Keratinocyte (primary cell): ENCODE measurements around the gene CACNA1B. TPM values are rescaled to one million over a fixed set of nuclear protein-coding genes. Genes with fewer than 3 reads are reported as not detected.

Experiments used
- DNase-seq: peaks from one replicate; pipeline ENCODE4 v3.0.0-alpha.2; 2011; ENCODE audit warnings: low read depth, missing footprints, low spot score
- FAIRE-seq: peaks from 2 replicates; lab custom pipeline; 2011; peaks lifted over from hg19 to GRCh38; lab: Jason Lieb, UNC
- H2AFZ ChIP-seq: 2 replicates; pipeline ENCODE4 v1.6.0; 2012; ENCODE audit warnings: low read length, control low read depth, inconsistent platforms; ENCODE audit not compliant: control insufficient read depth
- H3K27ac ChIP-seq: 2 replicates; pipeline ENCODE4 v1.5.1; 2011; ENCODE audit warnings: low read length; ENCODE audit not compliant: control insufficient read depth, insufficient read depth
- H3K27me3 ChIP-seq: 3 replicates; pipeline ENCODE4 v1.6.0; 2011; ENCODE audit warnings: low read length; ENCODE audit not compliant: control insufficient read depth, insufficient read depth; ENCODE audit errors: extremely low read depth
- H3K36me3 ChIP-seq, 2 experiments: 2 replicates in 1 of 2; 3 replicates in 1 of 2; pipeline ENCODE4 v1.5.1; 2011; ENCODE audit warnings: low read length in 2 of 2, mild to moderate bottlenecking in 1 of 2; ENCODE audit not compliant: control insufficient read depth in 2 of 2, insufficient read depth in 2 of 2; ENCODE audit errors: extremely low read depth in 1 of 2
- H3K4me1 ChIP-seq: 3 replicates; pipeline ENCODE4 v1.5.1; 2011; ENCODE audit warnings: low read length; ENCODE audit not compliant: control insufficient read depth, insufficient read depth; ENCODE audit errors: extremely low read depth
- H3K4me2 ChIP-seq: 3 replicates; pipeline ENCODE4 v1.6.0; 2011; ENCODE audit warnings: low read depth, low read length; ENCODE audit not compliant: control insufficient read depth, insufficient read depth; ENCODE audit errors: extremely low read depth
- H3K4me3 ChIP-seq, 3 experiments: fragments of 200-600 bp in 1 of 3; sonication (generic) in 1 of 3; 2 replicates in 2 of 3; 3 replicates in 1 of 3; pipeline ENCODE4 v1.5.1; 2011 to 2016; ENCODE audit warnings: low read length in 3 of 3, mild to moderate bottlenecking in 3 of 3, control low read depth in 2 of 3, inconsistent platforms in 1 of 3, low read depth in 1 of 3, mixed read lengths in 1 of 3, mixed run types in 1 of 3, moderate library complexity in 1 of 3; ENCODE audit not compliant: control insufficient read depth in 2 of 3, insufficient read depth in 2 of 3; ENCODE audit errors: extremely low read depth in 1 of 3
- H3K79me2 ChIP-seq: 2 replicates; pipeline ENCODE4 v1.6.0; 2012; ENCODE audit warnings: low read length; ENCODE audit not compliant: control insufficient read depth, insufficient read depth
- H3K9ac ChIP-seq: 3 replicates; pipeline ENCODE4 v1.6.0; 2011; ENCODE audit warnings: low read length; ENCODE audit not compliant: control insufficient read depth, insufficient read depth; ENCODE audit errors: extremely low read depth
- H3K9me1 ChIP-seq: 3 replicates; pipeline ENCODE4 v1.6.0; 2011; ENCODE audit warnings: low read length; ENCODE audit not compliant: control insufficient read depth, insufficient read depth; ENCODE audit errors: extremely low read depth
- H3K9me3 ChIP-seq: 2 replicates; pipeline ENCODE4 v1.5.1; 2012; ENCODE audit warnings: low read depth, low read length; ENCODE audit not compliant: control insufficient read depth
- H4K20me1 ChIP-seq: 3 replicates; pipeline ENCODE4 v1.6.0; 2011; ENCODE audit warnings: low read length; ENCODE audit not compliant: control insufficient read depth, insufficient read depth; ENCODE audit errors: extremely low read depth
- EZH2 ChIP-seq: IDR thresholded peaks from one replicate; pipeline ENCODE4 v1.6.1; 2012; ENCODE audit warnings: inconsistent platforms, mild to moderate bottlenecking, low read length, moderate library complexity
- dilution Hi-C: fragments of 300-500 bp; cut with MboI; formaldehyde crosslinking; loops from one replicate; pipeline ENCODE4 v1.7.0; 2020; ENCODE audit warnings: low sequenced_read_pairs; ENCODE audit not compliant: extremely low pct_ligation_motif_present
- polyA plus RNA-seq, 5 experiments: library from polyadenylated mRNA; depleted of rRNA in 3 of 5; stranded (reverse) in 3 of 5; stranded (forward) in 1 of 5; unstranded in 1 of 5; fragments of >200 nt; gene quantifications; 1 replicate in 1 of 5; 2 replicates in 3 of 5; 3 replicates in 1 of 5; pipeline versions ENCODE4 v1.2.1 to v1.2.3, GENCODE V29; 2011 to 2012; ENCODE audit warnings: missing spikeins in 2 of 5, low read depth in 1 of 5, low replicate concordance in 1 of 5
- TF ChIP-seq, protein P1 (sequence below), 3 experiments: IDR thresholded peaks in 1 of 3; conservative IDR thresholded peaks in 1 of 3; optimal IDR thresholded peaks in 1 of 3; 2 replicates in 2 of 3; 3 replicates in 1 of 3; pipeline versions ENCODE3 to v1.5.1; 2011; ENCODE audit warnings: low read length in 3 of 3, mild to moderate bottlenecking in 3 of 3, moderate library complexity in 2 of 3, control low read depth in 1 of 3, inconsistent platforms in 1 of 3; ENCODE audit not compliant: insufficient read depth in 2 of 3; ENCODE audit errors: extremely low read depth in 1 of 3

Gene CACNA1B
- polyA plus RNA-seq, 1 donor (not counting 4 experiments of a cell fraction or from before 2014, with no cell fraction given), result 0.01 TPM

DNA sequence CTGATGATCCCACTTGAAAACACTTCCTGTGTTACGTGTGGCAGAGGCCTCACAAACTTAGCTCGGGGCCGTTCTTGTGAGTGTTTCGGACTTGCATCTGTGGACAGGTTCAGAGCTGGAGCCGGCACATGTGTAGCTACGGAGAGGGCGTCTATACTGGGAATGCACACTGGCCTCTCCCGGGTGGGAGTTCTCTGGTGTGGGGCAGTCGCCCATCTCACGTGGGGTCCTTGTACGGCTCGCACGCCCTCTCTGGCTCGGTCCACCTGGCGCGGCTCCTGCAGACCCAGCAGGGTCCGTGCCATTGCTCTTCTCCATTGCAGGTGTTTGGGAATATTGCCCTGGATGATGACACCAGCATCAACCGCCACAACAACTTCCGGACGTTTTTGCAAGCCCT, 197.9 kb downstream of the CACNA1B start:
- TF ChIP-seq EZH2, result no peak
- TF ChIP-seq, protein P1, sequence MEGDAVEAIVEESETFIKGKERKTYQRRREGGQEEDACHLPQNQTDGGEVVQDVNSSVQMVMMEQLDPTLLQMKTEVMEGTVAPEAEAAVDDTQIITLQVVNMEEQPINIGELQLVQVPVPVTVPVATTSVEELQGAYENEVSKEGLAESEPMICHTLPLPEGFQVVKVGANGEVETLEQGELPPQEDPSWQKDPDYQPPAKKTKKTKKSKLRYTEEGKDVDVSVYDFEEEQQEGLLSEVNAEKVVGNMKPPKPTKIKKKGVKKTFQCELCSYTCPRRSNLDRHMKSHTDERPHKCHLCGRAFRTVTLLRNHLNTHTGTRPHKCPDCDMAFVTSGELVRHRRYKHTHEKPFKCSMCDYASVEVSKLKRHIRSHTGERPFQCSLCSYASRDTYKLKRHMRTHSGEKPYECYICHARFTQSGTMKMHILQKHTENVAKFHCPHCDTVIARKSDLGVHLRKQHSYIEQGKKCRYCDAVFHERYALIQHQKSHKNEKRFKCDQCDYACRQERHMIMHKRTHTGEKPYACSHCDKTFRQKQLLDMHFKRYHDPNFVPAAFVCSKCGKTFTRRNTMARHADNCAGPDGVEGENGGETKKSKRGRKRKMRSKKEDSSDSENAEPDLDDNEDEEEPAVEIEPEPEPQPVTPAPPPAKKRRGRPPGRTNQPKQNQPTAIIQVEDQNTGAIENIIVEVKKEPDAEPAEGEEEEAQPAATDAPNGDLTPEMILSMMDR (optimal IDR thresholded peaks at IDR 0.05 in 1 of 3, IDR thresholded peaks at IDR 0.05 in 1 of 3, conservative IDR thresholded peaks at IDR 0.05 in 1 of 3; ENCODE audit: extremely low read depth in 1 of 3, insufficient read depth in 2 of 3, low read length in 3 of 3), result no peak

DNA sequence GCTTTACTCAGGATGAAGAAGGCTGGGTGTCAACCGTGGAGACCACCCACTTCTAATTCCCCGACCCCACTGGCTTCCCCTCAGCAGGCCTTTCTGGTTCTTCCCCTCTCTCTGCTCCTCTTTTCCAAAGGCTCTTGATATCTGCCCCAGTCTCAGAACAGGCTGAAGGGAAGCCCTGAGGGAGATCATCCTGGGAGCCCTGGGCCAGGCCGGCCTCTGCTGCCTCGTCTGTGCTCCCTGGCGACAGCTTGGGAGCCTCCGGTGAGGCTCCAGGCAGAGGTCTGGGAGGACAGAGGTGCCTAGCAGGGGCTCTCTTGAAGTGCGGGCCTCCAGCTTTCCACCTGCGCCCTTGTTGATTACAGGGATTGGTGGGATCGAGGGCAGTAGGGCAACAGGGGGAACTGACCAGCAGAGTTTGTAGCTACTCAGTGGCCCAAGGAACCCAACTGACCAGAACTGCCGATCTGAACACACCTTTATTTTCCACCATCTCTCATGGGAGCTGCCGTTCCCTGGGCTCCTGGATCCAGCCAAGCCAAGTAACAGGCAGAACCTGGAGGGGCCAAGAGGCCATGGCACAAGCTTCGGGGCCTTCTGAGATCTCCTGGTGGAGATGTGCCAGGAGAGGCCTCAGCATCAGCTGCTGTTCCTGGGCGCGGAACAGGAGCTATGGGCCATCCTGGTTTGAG, 198.5 kb downstream of the CACNA1B start:
- DNase-seq, result no peak
- dilution Hi-C loops, result no loop called here
- Histone ChIP-seq H3K4me2 (no peak overlapping the region), H3K4me3 (no peak overlapping the region), H3K9me3 (peaks cover 2% of the 10 kb centered on the region), H3K79me2 (no peaks in the 10 kb centered on the region), H3K9ac (no peak overlapping the region), H3K4me1 (no peaks in the 10 kb centered on the region), H3K27me3 (no peaks in the 10 kb centered on the region), H2AFZ (no peak overlapping the region), H4K20me1 (no peaks in the 10 kb centered on the region), H3K9me1 (no peaks in the 10 kb centered on the region), H3K27ac (no peak overlapping the region), H3K36me3 (no peaks in the 10 kb centered on the region)
- TF ChIP-seq EZH2, result no peak
- TF ChIP-seq, protein P1 (optimal IDR thresholded peaks at IDR 0.05 in 1 of 3, IDR thresholded peaks at IDR 0.05 in 1 of 3, conservative IDR thresholded peaks at IDR 0.05 in 1 of 3; ENCODE audit: extremely low read depth in 1 of 3, insufficient read depth in 2 of 3, low read length in 3 of 3), result no peak
- no peak for FAIRE-seq

More for the DNA sequence above, 197.9 kb downstream of the CACNA1B start:
- H3K4me3 ChIP-seq, result no peak overlapping the region
- DNase-seq, result no peak
- no peaks in the 10 kb centered on the region for H3K4me1 ChIP-seq
- H3K9ac ChIP-seq, result no peak overlapping the region
- no peaks in the 10 kb centered on the region for H3K36me3 ChIP-seq
- no peaks in the 10 kb centered on the region for H4K20me1 ChIP-seq
- dilution Hi-C loops, result no loop called here
- H3K9me3 ChIP-seq, result peaks cover 2% of the 10 kb centered on the region
- no peak overlapping the region for H2AFZ ChIP-seq
- H3K79me2 ChIP-seq, result no peaks in the 10 kb centered on the region
- H3K27me3 ChIP-seq, result no peaks in the 10 kb centered on the region
- no peak overlapping the region for H3K4me2 ChIP-seq
- H3K9me1 ChIP-seq, result no peaks in the 10 kb centered on the region
- no peak overlapping the region for H3K27ac ChIP-seq
- no peak for FAIRE-seq
